ENCODE results near the gene CCDC192. TPM values are rescaled to one million over a fixed set of nuclear protein-coding genes. Genes with fewer than 3 reads are reported as not detected.

CCDC192 gene
- total and polyA plus RNA-seq, 10 of the 15 experiments (the other 5 are each of a cell fraction or from before 2014, with no cell fraction given), result 0.20 to 0.79 (median 0.32) TPM; not detected in 4

DNA sequence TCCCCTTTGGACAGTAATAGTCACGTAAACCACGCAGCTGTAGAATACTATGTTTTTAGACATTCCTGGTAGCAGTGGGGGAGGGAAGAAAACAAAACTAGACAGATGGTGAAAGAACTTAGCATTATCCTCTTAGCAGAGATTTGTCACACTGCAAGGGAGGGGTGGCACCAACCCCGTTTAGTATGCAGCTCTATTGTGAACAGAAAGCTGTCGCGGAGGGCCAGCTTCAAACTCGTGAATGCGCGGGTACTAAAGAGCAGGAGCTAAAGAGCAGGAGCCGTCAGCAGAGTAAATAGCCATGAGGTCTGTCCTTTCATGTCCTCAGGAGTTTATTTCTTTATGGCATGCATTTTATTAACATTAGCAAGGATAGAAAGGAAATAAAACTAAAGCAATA, 238.5 kb downstream of the CCDC192 start:
- Histone ChIP-seq H3K9me3 (replicated peaks; ENCODE audit: control insufficient read depth, insufficient read depth, low read length) (no peaks in the 10 kb centered on the region), H3K4me2 (ENCODE audit: control insufficient read depth, insufficient read depth) (no peak overlapping the region), H3K27ac (ENCODE audit: control insufficient read depth, insufficient read depth) (no peak overlapping the region), H3K36me3 (ENCODE audit: control insufficient read depth in 2 of 2, insufficient read depth in 2 of 2, low read length in 1 of 2) (no peaks in the 10 kb centered on the region), H4K20me1 (ENCODE audit: control insufficient read depth, insufficient read depth) (no peaks in the 10 kb centered on the region), H3K4me1 (ENCODE audit: control insufficient read depth, insufficient read depth, low read length) (peaks cover 7% of the 10 kb centered on the region), H2AFZ (ENCODE audit: control insufficient read depth, low read depth, low read length) (no peak overlapping the region), H3K27me3 (replicated peaks in 1 of 2; ENCODE audit: control insufficient read depth in 2 of 2, insufficient read depth in 2 of 2, low read length in 1 of 2) (no peaks in the 10 kb centered on the region), H3K9ac (ENCODE audit: control insufficient read depth, insufficient read depth, low read length) (no peak overlapping the region), H3K4me3 (no peak overlapping the region), H3K79me2 (ENCODE audit: control insufficient read depth, insufficient read depth, low read length) (no peaks in the 10 kb centered on the region)
- FAIRE-seq, result no peak
- ATAC-seq, result no peak
- ChIA-PET POLR2A (interaction anchor here (1.5 kb wide), 1 partner anchor 16 kb away, joined by 3 read pairs; no protein-coding TSS in a partner anchor), CTCF (interaction anchor here (1.2 kb wide), 1 partner anchor 271 kb away, joined by 3 read pairs; no protein-coding TSS in a partner anchor), SMC1A (ENCODE audit: uncharacterized antibody, unreplicated experiment) (interaction anchor here (1.1 to 1.7 kb wide), 3 partner anchors 32 to 47 kb away, joined by 3 to 6 read pairs (median 5); no protein-coding TSS in a partner anchor), RAD21 (ENCODE audit: unreplicated experiment) (interaction anchor here (2.0 kb wide), 1 partner anchor 32 kb away, joined by 8 read pairs; no protein-coding TSS in a partner anchor)
- 91% methylated on average over 8 of the region's 9 CpGs for WGBS (ENCODE audit: insufficient coverage, insufficient replicate concordance, low lambda C conversion rate, missing lambda C conversion rate)
- TF ChIP-seq SMC3 (IDR thresholded peaks at IDR 0.05; ENCODE audit: borderline replicate concordance, low read length) (no peak), ESRRA (IDR thresholded peaks at IDR 0.05; ENCODE audit: low read length) (no peak), FOS (IDR thresholded peaks at IDR 0.05; ENCODE audit: borderline replicate concordance, extremely low read depth, insufficient read length) (no peak), PAX8 (IDR thresholded peaks at IDR 0.05) (no peak), POLR2AphosphoS2 (IDR thresholded peaks at IDR 0.05; ENCODE audit: low read depth, low read length) (no peak), KLF5 (IDR thresholded peaks at IDR 0.05; ENCODE audit: partially characterized antibody) (no peak), ZNF207 (IDR thresholded peaks at IDR 0.05; ENCODE audit: borderline replicate concordance) (no peak), RB1 (IDR thresholded peaks at IDR 0.05; ENCODE audit: borderline replicate concordance) (no peak), RFX5 (IDR thresholded peaks at IDR 0.05; ENCODE audit: low read depth, low read length) (no peak), BACH1 (IDR thresholded peaks at IDR 0.05; ENCODE audit: borderline replicate concordance) (no peak), CHD2 (IDR thresholded peaks at IDR 0.05; ENCODE audit: borderline replicate concordance, low read depth, low read length) (no peak), SREBF1 (IDR thresholded peaks at IDR 0.05; ENCODE audit: low read length) (no peak), RCOR1 (conservative IDR thresholded peaks at IDR 0.05; ENCODE audit: low read depth, low read length) (no peak)
- TF ChIP-seq, protein P1, sequence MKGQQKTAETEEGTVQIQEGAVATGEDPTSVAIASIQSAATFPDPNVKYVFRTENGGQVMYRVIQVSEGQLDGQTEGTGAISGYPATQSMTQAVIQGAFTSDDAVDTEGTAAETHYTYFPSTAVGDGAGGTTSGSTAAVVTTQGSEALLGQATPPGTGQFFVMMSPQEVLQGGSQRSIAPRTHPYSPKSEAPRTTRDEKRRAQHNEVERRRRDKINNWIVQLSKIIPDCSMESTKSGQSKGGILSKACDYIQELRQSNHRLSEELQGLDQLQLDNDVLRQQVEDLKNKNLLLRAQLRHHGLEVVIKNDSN (IDR thresholded peaks at IDR 0.05; ENCODE audit: borderline replicate concordance, extremely low read length, insufficient read depth, low read depth, low read length), result no peak
- TF ChIP-seq, protein P2, sequence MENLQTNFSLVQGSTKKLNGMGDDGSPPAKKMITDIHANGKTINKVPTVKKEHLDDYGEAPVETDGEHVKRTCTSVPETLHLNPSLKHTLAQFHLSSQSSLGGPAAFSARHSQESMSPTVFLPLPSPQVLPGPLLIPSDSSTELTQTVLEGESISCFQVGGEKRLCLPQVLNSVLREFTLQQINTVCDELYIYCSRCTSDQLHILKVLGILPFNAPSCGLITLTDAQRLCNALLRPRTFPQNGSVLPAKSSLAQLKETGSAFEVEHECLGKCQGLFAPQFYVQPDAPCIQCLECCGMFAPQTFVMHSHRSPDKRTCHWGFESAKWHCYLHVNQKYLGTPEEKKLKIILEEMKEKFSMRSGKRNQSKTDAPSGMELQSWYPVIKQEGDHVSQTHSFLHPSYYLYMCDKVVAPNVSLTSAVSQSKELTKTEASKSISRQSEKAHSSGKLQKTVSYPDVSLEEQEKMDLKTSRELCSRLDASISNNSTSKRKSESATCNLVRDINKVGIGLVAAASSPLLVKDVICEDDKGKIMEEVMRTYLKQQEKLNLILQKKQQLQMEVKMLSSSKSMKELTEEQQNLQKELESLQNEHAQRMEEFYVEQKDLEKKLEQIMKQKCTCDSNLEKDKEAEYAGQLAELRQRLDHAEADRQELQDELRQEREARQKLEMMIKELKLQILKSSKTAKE (IDR thresholded peaks at IDR 0.05; ENCODE audit: low read depth, poor library complexity, severe bottlenecking), result no peak
- TF ChIP-seq, protein P3, sequence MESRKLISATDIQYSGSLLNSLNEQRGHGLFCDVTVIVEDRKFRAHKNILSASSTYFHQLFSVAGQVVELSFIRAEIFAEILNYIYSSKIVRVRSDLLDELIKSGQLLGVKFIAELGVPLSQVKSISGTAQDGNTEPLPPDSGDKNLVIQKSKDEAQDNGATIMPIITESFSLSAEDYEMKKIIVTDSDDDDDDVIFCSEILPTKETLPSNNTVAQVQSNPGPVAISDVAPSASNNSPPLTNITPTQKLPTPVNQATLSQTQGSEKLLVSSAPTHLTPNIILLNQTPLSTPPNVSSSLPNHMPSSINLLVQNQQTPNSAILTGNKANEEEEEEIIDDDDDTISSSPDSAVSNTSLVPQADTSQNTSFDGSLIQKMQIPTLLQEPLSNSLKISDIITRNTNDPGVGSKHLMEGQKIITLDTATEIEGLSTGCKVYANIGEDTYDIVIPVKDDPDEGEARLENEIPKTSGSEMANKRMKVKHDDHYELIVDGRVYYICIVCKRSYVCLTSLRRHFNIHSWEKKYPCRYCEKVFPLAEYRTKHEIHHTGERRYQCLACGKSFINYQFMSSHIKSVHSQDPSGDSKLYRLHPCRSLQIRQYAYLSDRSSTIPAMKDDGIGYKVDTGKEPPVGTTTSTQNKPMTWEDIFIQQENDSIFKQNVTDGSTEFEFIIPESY (IDR thresholded peaks at IDR 0.05), result no peak
- intact Hi-C loops (cut with micrococcal nuclease; ENCODE audit: unreplicated experiment) (no loop called here), in situ Hi-C loops (cut with MboI) (no loop called here)
- BruUV-seq (replicated peaks), result no TSS peak
- DNase-seq (ENCODE audit: low read depth, low spot score), result no peak

Measured in GM12878 (cell line).